ENCODE results near the gene RNF5.

DNA sequence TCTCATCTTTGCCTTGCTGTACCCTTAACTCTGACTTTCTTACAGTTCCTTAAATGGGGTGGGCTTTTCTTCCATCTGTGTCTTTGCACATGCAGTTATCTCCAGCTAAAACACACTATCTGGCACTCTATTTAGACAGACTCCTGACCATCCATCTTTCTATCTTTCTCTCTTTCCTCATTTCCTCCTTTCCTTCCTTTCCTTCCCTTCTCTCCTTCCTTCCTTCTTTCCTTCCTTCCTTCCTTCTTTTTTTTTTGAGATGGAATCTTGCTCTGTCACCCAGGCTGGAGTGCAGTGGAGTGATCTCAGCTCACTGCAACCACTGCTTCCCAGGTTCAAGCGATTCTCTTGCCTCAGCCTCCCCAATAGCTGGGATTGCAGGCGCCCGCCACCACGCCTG is 37.4 kb downstream of the RNF5 start:
- TF ChIP-seq, protein P1, sequence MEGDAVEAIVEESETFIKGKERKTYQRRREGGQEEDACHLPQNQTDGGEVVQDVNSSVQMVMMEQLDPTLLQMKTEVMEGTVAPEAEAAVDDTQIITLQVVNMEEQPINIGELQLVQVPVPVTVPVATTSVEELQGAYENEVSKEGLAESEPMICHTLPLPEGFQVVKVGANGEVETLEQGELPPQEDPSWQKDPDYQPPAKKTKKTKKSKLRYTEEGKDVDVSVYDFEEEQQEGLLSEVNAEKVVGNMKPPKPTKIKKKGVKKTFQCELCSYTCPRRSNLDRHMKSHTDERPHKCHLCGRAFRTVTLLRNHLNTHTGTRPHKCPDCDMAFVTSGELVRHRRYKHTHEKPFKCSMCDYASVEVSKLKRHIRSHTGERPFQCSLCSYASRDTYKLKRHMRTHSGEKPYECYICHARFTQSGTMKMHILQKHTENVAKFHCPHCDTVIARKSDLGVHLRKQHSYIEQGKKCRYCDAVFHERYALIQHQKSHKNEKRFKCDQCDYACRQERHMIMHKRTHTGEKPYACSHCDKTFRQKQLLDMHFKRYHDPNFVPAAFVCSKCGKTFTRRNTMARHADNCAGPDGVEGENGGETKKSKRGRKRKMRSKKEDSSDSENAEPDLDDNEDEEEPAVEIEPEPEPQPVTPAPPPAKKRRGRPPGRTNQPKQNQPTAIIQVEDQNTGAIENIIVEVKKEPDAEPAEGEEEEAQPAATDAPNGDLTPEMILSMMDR (IDR thresholded peaks at IDR 0.05; ENCODE audit: low read length): no peak
- TF ChIP-seq EZH2 (IDR thresholded peaks at IDR 0.05; ENCODE audit: borderline replicate concordance, low read length): no peak
